ENCODE data around the gene NOX5. TPM values are rescaled to one million over a fixed set of nuclear protein-coding genes. Genes with fewer than 3 reads are reported as not detected.
"Not testable (repeated sequence)": the region's sequence is repeated elsewhere in the genome, so short reads cannot be mapped to it uniquely, and the experiment has no call there.

Gene NOX5
- total RNA-seq (0.09 TPM), polyA plus RNA-seq (ENCODE audit: insufficient read depth in 1 of 8, insufficient read length in 8 of 8, low replicate concordance in 1 of 8) (under 1 TPM; 0.07 to 0.56 (median 0.30) TPM)
- long read RNA-seq, donor 1 = 0 reads
- long read RNA-seq, donor 2 = 0 reads
- long read RNA-seq, donor 3 = 0 reads
- long read RNA-seq, donor 4 = 0 reads
- long read RNA-seq, donor 5 = 0 reads
- long read RNA-seq, donor 6 = 0 reads
- long read RNA-seq, donor 7 = 0 reads
- long read RNA-seq, donor 8 = 0 reads
- long read RNA-seq, donor 9 = 0 reads
- long read RNA-seq, donor 10 = 0 reads
- long read RNA-seq, donor 11 = 0 reads

DNA sequence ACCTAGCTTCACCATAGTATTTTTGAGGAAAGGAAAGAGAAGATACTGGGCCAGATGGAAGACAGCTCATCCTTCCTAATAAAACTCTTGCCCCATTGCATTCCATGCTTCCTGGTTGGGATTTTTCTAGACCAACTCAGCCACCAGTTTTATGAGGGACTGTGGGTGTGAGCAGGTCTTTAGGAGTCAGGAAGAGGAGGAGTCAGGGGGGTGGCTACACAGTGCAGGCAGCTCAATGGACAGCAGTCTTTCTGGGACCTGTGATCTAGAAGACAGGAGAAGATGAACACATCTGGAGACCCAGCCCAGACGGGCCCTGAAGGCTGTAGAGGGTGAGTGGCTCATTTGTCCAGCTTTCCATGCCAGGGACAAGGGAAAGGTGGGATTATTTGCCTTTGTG, at the start of gene NOX5:
NOX5 (plus strand) TSS at position 242 of the 400 bp plus-strand sequence; CDS start at position 283, 41 bp downstream.
- WGBS (ENCODE audit: insufficient coverage) = 70% methylated on average over 1 of the region's 1 CpG
- H3K27me3 ChIP-seq (ENCODE audit: control insufficient read depth, insufficient read depth, low read length) = no peaks in the 10 kb centered on the region
- H3K36me3 ChIP-seq (ENCODE audit: control insufficient read depth, insufficient read depth, low read length) = no peaks in the 10 kb centered on the region
- H3K4me1 ChIP-seq (ENCODE audit: control insufficient read depth, insufficient read depth, low read length) = no peaks in the 10 kb centered on the region
- H3K9me3 ChIP-seq (replicated peaks; ENCODE audit: control insufficient read depth, low read depth, low read length) = no peaks in the 10 kb centered on the region
- no peak within 1 kb of the TSS for H3K4me3 ChIP-seq (ENCODE audit: low read length)
- H3K27ac ChIP-seq (ENCODE audit: low read length) = no peak within 1 kb of the TSS
- no peak for DNase-seq

- no peak overlapping the region for H3K27ac ChIP-seq (ENCODE audit: low read length)
- no peak overlapping the region for H3K4me3 ChIP-seq (ENCODE audit: low read length)
- peaks cover 2% of the 10 kb centered on the region for H3K27me3 ChIP-seq (ENCODE audit: control insufficient read depth, insufficient read depth, low read length)
- H3K9me3 ChIP-seq (replicated peaks; ENCODE audit: control insufficient read depth, low read depth, low read length) = peaks cover 4% of the 10 kb centered on the region
- no peak for DNase-seq
- WGBS (ENCODE audit: insufficient coverage) = no CpG with 5 or more reads among the region's 5 CpGs
- no peaks in the 10 kb centered on the region for H3K4me1 ChIP-seq (ENCODE audit: control insufficient read depth, insufficient read depth, low read length)
- no peaks in the 10 kb centered on the region for H3K36me3 ChIP-seq (ENCODE audit: control insufficient read depth, insufficient read depth, low read length)
Measured at GRCh38 chr15:68966996-68967395, 47.5 kb upstream of the NOX5 start.

GRCh38 chr15:68967948-68968347, 46.5 kb upstream of the NOX5 start:
- Histone ChIP-seq H3K9me3 (replicated peaks; ENCODE audit: control insufficient read depth, low read depth, low read length) (peaks cover 4% of the 10 kb centered on the region), H3K4me1 (ENCODE audit: control insufficient read depth, insufficient read depth, low read length) (no peaks in the 10 kb centered on the region), H3K36me3 (ENCODE audit: control insufficient read depth, insufficient read depth, low read length) (no peaks in the 10 kb centered on the region), H3K4me3 (ENCODE audit: low read length) (no peak overlapping the region), H3K27ac (ENCODE audit: low read length) (no peak overlapping the region), H3K27me3 (ENCODE audit: control insufficient read depth, insufficient read depth, low read length) (peaks cover 1% of the 10 kb centered on the region)
- DNase-seq = no peak

- DNase-seq = no peak
- no peaks in the 10 kb centered on the region for H3K36me3 ChIP-seq (ENCODE audit: control insufficient read depth, insufficient read depth, low read length)
- no peaks in the 10 kb centered on the region for H3K27me3 ChIP-seq (ENCODE audit: control insufficient read depth, insufficient read depth, low read length)
- no peak overlapping the region for H3K27ac ChIP-seq (ENCODE audit: low read length)
- H3K4me1 ChIP-seq (ENCODE audit: control insufficient read depth, insufficient read depth, low read length) = no peaks in the 10 kb centered on the region
- peaks cover 4% of the 10 kb centered on the region for H3K9me3 ChIP-seq (replicated peaks; ENCODE audit: control insufficient read depth, low read depth, low read length)
- no peak overlapping the region for H3K4me3 ChIP-seq (ENCODE audit: low read length)
Measured at GRCh38 chr15:68969298-68969697, 45.2 kb upstream of the NOX5 start.

DNA sequence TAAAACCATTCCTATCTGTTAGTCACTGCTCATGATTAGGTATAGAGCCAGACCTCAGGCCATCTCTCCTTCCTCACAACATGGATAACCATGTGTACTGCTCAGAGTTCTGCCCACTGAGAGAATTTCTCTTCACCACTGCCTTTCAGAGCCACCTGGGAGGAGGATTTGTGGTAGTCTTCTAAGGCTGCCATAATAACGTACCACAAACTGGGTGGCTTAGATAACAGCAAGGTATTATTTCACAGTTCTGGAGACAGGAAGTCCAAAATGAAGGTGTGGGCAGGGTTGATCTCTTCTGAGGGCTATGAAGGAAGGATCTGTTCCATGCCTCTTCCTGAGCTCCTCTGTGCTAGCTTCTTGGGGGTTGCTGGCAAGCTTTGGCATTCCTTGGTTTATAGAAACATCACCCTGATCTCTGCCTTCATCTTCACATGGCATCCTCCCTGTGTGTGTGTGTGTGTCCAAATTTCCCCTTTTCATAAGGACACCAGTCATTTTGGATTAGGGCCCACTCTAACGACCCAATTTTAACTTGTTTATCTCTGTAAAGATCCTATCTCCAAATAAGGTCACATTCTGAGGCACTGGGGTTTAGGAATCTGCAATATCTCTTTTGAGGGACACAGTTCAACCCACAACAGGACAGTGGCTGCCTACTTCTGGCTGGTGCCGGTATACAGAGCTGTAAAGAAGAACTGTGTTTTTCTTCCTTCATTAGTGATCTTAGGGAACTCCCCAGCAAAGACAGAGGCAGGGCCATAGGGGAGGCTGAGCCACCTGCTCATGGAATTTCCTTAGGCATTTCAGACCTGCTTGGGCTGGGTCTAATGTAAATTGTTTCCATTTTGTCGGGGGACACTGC, 42.1 kb upstream of the NOX5 start:
- no peak for DNase-seq
- Histone ChIP-seq H3K9me3 (replicated peaks; ENCODE audit: control insufficient read depth, low read depth, low read length) (peaks cover 4% of the 10 kb centered on the region), H3K36me3 (ENCODE audit: control insufficient read depth, insufficient read depth, low read length) (no peaks in the 10 kb centered on the region), H3K27ac (ENCODE audit: low read length) (no peak overlapping the region), H3K4me1 (ENCODE audit: control insufficient read depth, insufficient read depth, low read length) (no peaks in the 10 kb centered on the region), H3K4me3 (ENCODE audit: low read length) (no peak overlapping the region), H3K27me3 (ENCODE audit: control insufficient read depth, insufficient read depth, low read length) (no peaks in the 10 kb centered on the region)
- no CpG with 5 or more reads among the region's 4 CpGs for whole genome bisulfite sequencing (ENCODE audit: insufficient coverage)

GRCh38 chr15:68975651-68976160, 38.8 kb upstream of the NOX5 start:
- H3K4me1 ChIP-seq (ENCODE audit: control insufficient read depth, insufficient read depth, low read length); H3K36me3 ChIP-seq (ENCODE audit: control insufficient read depth, insufficient read depth, low read length); H3K27me3 ChIP-seq (ENCODE audit: control insufficient read depth, insufficient read depth, low read length); DNase-seq; H3K27ac ChIP-seq (ENCODE audit: low read length); H3K4me3 ChIP-seq (ENCODE audit: low read length); H3K9me3 ChIP-seq (replicated peaks; ENCODE audit: control insufficient read depth, low read depth, low read length): not testable (repeated sequence)
- WGBS (ENCODE audit: insufficient coverage) = 98% methylated on average over 20 of the region's 26 CpGs

DNA sequence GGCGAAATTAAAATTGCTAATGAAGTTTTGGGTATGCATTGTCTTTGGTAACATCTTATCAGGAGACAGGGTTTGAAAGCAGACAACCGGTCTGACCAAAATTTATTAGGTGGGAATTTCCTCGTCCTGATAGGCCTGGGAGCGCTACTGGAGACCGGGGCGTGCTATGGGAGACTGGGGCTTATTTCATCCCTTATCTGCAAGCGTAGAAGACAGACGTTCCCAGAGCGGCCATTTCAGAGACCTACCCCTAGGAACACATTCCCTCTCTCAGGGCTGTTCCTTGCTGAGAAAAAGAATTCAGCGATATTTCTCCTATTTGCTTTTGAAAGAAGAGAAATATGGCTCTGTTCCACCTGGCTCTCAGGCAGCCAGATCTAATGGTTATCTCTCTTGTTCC, 37.1 kb upstream of the NOX5 start:
- WGBS (ENCODE audit: insufficient coverage) = 100% methylated on average over 1 of the region's 10 CpGs
- H3K36me3 ChIP-seq (ENCODE audit: control insufficient read depth, insufficient read depth, low read length); H3K4me1 ChIP-seq (ENCODE audit: control insufficient read depth, insufficient read depth, low read length); H3K4me3 ChIP-seq (ENCODE audit: low read length); H3K9me3 ChIP-seq (replicated peaks; ENCODE audit: control insufficient read depth, low read depth, low read length); DNase-seq; H3K27me3 ChIP-seq (ENCODE audit: control insufficient read depth, insufficient read depth, low read length); H3K27ac ChIP-seq (ENCODE audit: low read length): not testable (repeated sequence)

- Histone ChIP-seq H3K9me3 (replicated peaks; ENCODE audit: control insufficient read depth, low read depth, low read length) (no peaks in the 10 kb centered on the region), H3K4me1 (ENCODE audit: control insufficient read depth, insufficient read depth, low read length) (no peaks in the 10 kb centered on the region), H3K27me3 (ENCODE audit: control insufficient read depth, insufficient read depth, low read length) (no peaks in the 10 kb centered on the region), H3K36me3 (ENCODE audit: control insufficient read depth, insufficient read depth, low read length) (no peaks in the 10 kb centered on the region), H3K4me3 (ENCODE audit: low read length) (no peak overlapping the region), H3K27ac (ENCODE audit: low read length) (no peak overlapping the region)
- WGBS (ENCODE audit: insufficient coverage) = no CpG with 5 or more reads among the region's 3 CpGs
- no peak for DNase-seq
Measured at GRCh38 chr15:68979006-68979405, 35.5 kb upstream of the NOX5 start.

GRCh38 chr15:68979816-68980215, 34.7 kb upstream of the NOX5 start:
- WGBS (ENCODE audit: insufficient coverage) = no CpG with 5 or more reads among the region's 1 CpG
- DNase-seq = no peak
- Histone ChIP-seq H3K4me1 (ENCODE audit: control insufficient read depth, insufficient read depth, low read length) (no peaks in the 10 kb centered on the region), H3K36me3 (ENCODE audit: control insufficient read depth, insufficient read depth, low read length) (no peaks in the 10 kb centered on the region), H3K9me3 (replicated peaks; ENCODE audit: control insufficient read depth, low read depth, low read length) (no peaks in the 10 kb centered on the region), H3K27me3 (ENCODE audit: control insufficient read depth, insufficient read depth, low read length) (no peaks in the 10 kb centered on the region), H3K27ac (ENCODE audit: low read length) (no peak overlapping the region), H3K4me3 (ENCODE audit: low read length) (no peak overlapping the region)

DNA sequence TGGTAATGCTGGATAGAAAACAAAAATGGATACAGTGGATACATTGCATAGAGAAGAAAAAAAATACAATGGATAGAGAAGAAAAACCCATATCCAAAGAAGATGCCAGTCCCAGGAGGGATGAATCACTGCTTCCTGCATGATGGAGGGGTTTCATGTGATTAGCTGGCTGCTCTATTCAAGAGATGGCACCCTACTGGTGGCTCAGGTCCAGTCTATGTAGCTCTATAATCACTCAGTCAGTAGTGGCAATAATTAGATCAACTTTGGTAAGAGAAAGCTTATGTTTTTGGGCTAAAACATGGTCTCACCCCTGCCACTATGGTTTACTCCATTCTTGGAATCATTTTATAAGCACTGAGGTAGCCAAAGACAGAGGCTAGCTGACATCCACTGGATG, 33.7 kb upstream of the NOX5 start:
- Histone ChIP-seq H3K36me3 (ENCODE audit: control insufficient read depth, insufficient read depth, low read length) (no peaks in the 10 kb centered on the region), H3K4me3 (ENCODE audit: low read length) (no peak overlapping the region), H3K27me3 (ENCODE audit: control insufficient read depth, insufficient read depth, low read length) (no peaks in the 10 kb centered on the region), H3K27ac (ENCODE audit: low read length) (no peak overlapping the region), H3K9me3 (replicated peaks; ENCODE audit: control insufficient read depth, low read depth, low read length) (no peaks in the 10 kb centered on the region), H3K4me1 (ENCODE audit: control insufficient read depth, insufficient read depth, low read length) (no peaks in the 10 kb centered on the region)
- DNase-seq = no peak
